ENCODE measurements around the gene CD38. TPM values are rescaled to one million over a fixed set of nuclear protein-coding genes. Genes with fewer than 3 reads are reported as not detected.

Gene CD38
- total RNA-seq, 1 experiment from 2014 or later, result 0.07 TPM

GRCh38 chr4:15898902-15899301, 120.8 kb downstream of the CD38 start:
- Histone ChIP-seq H3K27me3 (ENCODE audit: insufficient read depth, low read length) (no peaks in the 10 kb centered on the region), H3K79me2 (ENCODE audit: insufficient read depth, low read length) (no peaks in the 10 kb centered on the region), H3K27ac (ENCODE audit: insufficient read length, low read depth, low read length) (no peak overlapping the region), H2AFZ (ENCODE audit: low read length) (no peak overlapping the region), H3T11ph (ENCODE audit: low read length) (no peak overlapping the region), H3K4me2 (ENCODE audit: insufficient read depth, insufficient read length, low read length) (no peak overlapping the region), H2BK120ac (ENCODE audit: low read depth, low read length, poor library complexity, severe bottlenecking) (no peak overlapping the region), H3K4ac (ENCODE audit: low read depth, low read length) (no peak overlapping the region), H4K91ac (ENCODE audit: insufficient read length, low read depth, low read length) (no peak overlapping the region), H3K4me1 (ENCODE audit: insufficient read depth, low read length) (no peaks in the 10 kb centered on the region), H2BK15ac (ENCODE audit: low read depth, low read length) (no peak overlapping the region), H3K23ac (ENCODE audit: insufficient read length, low read depth, low read length) (no peak overlapping the region), H2BK20ac (ENCODE audit: low read depth, low read length, poor library complexity, severe bottlenecking) (no peak overlapping the region), H2BK12ac (ENCODE audit: insufficient read length, low read depth, low read length) (no peak overlapping the region), H2BK5ac (ENCODE audit: insufficient read length, low read length) (no peak overlapping the region), H3K23me2 (ENCODE audit: insufficient read length, low read depth, low read length, poor library complexity, severe bottlenecking) (no peaks in the 10 kb centered on the region), H3K14ac (ENCODE audit: insufficient read depth, low read length) (no peak overlapping the region), H3K79me1 (ENCODE audit: insufficient read depth, low read depth, low read length, poor library complexity, severe bottlenecking) (no peaks in the 10 kb centered on the region), H3K18ac (ENCODE audit: insufficient read length, low read depth, low read length) (no peak overlapping the region), H2AK5ac (ENCODE audit: insufficient read length, low read length) (no peak overlapping the region), H4K20me1 (ENCODE audit: control insufficient read depth, insufficient read depth, insufficient read length) (no peaks in the 10 kb centered on the region), H3K9ac (ENCODE audit: extremely low read depth, insufficient read length, low read length) (no peak overlapping the region), H4K5ac (ENCODE audit: insufficient read length, low read depth, low read length) (no peak overlapping the region), H3K9me3 (ENCODE audit: control insufficient read depth, low read depth, low read length) (no peaks in the 10 kb centered on the region), H3K56ac (ENCODE audit: insufficient read length, low read depth, low read length) (no peak overlapping the region), H4K8ac (replicated peaks; ENCODE audit: insufficient read length, low read depth, low read length) (no peak overlapping the region)
- TF ChIP-seq CTCF (conservative IDR thresholded peaks at IDR 0.05), result no peak
- Mint-ChIP-seq H3K36me3 (ENCODE audit: insufficient read depth in 1 of 3, low read depth in 3 of 3) (peaks cover 0 to 3% (median 0%) of the 10 kb centered on the region in 3 experiments; a peak in 1 of 7 replicates), H3K4me3 (no peak overlapping the region), H3K27ac (no peak overlapping the region), H3K9me3 (no peaks in the 10 kb centered on the region; a peak in 1 of 5 replicates), H3K27me3 (ENCODE audit: low read depth) (no peaks in the 10 kb centered on the region; the same call in none of the 2 replicates), H3K4me1 (0 out of 4 replicates have a peak, but pooled peaks cover 0 to 3% of the 10 kb centered on the region in 2 experiments)
- no peak for DNase-seq

Data from H9 (cell line).